Measurements from ENCODE around the gene PSMD13. TPM values are rescaled to one million over a fixed set of nuclear protein-coding genes. Genes with fewer than 3 reads are reported as not detected.
"Not testable (repeated sequence)": the region's sequence is repeated elsewhere in the genome, so short reads cannot be mapped to it uniquely, and the experiment has no call there.

PSMD13 gene
- total RNA-seq, 4 donors from 2014 or later = 69.6 to 124 (median 78.2) TPM

DNA sequence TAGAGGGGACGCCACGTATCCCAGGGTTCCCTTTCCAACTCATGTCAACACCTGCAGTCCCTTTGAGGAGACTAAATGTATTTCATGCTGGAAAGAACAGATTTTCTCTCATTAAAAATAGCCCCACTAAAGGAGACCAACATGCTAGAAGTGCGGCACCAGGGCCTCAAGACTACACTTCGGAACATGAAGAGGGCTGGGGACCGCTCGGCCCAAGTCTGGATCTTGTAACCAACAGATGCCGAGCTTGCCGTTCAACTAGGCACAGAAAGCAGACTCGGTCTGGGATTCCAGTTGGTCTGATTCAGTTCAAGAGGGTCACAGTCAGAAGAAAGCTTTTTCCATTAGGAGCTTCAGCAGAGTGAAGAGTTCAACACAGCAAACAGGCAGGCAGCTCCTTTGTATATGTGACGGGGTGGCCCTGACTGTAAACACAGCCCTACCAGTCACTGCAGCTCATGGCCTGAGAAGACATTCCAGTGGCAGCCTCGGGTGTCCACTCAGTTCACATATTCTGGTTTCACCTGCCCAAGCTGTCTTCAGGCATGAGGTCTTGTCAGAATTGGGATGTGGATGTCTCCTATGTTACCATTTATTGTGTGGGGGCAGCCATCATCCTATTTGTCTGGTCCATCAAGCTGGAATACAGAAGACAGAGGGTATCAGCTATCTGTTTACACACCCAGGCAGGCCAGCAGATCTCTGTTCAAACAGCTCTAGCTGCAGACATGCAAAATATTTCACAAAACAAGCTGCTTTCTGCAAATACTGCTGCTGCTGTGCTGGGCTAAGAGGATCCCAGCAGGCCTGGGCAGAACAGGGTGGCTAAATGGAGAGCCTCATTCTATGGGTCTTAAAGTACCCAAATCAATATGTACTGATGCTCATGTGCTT lies 20.4 kb upstream of the PSMD13 start:
- no peak for DNase-seq (ENCODE audit: low spot score)
- TF ChIP-seq, protein P1, sequence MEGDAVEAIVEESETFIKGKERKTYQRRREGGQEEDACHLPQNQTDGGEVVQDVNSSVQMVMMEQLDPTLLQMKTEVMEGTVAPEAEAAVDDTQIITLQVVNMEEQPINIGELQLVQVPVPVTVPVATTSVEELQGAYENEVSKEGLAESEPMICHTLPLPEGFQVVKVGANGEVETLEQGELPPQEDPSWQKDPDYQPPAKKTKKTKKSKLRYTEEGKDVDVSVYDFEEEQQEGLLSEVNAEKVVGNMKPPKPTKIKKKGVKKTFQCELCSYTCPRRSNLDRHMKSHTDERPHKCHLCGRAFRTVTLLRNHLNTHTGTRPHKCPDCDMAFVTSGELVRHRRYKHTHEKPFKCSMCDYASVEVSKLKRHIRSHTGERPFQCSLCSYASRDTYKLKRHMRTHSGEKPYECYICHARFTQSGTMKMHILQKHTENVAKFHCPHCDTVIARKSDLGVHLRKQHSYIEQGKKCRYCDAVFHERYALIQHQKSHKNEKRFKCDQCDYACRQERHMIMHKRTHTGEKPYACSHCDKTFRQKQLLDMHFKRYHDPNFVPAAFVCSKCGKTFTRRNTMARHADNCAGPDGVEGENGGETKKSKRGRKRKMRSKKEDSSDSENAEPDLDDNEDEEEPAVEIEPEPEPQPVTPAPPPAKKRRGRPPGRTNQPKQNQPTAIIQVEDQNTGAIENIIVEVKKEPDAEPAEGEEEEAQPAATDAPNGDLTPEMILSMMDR (IDR thresholded peaks at IDR 0.05) = no peak
- ATAC-seq (ENCODE audit: low FRiP score) = no peak

DNA sequence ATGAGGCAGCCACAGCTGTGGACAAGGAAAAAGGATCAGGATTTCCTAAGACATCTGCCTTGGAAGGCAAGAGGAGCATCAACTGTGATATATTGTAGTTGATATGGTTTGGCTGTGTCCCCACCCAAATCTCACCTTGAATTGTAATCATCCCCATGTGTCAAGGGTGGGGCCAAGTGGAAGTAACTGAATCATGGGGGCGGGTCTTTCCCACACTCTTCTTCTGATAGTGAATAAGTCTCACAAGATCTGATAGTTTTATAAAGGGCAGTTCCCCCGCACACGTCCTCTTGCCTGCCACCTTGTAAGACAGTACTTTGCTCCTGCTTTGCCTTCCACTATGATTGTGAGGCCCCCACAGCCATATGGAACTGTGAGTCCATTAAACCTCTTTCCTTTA lies 19.1 kb upstream of the PSMD13 start:
- DNase-seq (ENCODE audit: low spot score) (no peak), ATAC-seq (ENCODE audit: low FRiP score) (no peak)
- TF ChIP-seq, protein P1 (IDR thresholded peaks at IDR 0.05) = no peak

DNA sequence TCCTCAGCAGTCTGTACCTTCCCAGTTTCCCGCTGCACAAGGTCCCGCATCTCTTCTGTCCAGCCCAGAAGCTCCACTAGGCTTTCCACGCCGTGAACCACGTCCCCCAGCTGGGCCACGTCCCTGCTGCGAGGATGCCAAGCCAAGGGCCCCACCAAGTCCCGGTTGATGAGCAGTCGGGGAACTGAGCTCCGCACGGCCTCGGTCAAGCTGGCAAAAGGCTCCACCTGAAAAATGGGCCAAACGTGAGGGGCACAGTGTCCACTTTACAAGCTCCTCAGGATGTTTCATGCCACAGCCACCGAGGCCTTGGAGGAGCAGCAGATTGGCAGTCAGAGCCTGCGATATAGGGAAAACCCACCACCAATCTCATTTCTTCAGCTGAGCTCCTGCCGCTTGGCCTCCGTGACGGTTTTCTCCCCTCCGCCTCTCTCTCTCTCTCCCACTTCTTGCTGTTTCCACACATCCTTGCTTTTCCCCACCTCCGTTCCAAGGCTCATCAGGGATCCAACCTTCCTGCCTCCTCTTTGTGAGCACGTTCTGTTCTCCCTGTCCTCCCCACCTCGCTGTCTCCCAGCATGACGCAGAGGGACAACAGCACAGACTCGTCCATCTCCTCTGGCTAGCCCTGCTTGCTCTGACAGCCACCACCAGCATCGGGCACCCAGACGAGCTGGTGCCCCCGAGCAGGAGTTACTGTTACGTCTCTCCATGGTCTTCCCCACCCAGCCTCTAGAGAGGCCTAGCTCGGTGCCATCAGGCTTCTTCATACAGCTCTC lies 17.8 kb upstream of the PSMD13 start:
- no peak for DNase-seq (ENCODE audit: low spot score)
- TF ChIP-seq, protein P1 (IDR thresholded peaks at IDR 0.05) = no peak

DNA sequence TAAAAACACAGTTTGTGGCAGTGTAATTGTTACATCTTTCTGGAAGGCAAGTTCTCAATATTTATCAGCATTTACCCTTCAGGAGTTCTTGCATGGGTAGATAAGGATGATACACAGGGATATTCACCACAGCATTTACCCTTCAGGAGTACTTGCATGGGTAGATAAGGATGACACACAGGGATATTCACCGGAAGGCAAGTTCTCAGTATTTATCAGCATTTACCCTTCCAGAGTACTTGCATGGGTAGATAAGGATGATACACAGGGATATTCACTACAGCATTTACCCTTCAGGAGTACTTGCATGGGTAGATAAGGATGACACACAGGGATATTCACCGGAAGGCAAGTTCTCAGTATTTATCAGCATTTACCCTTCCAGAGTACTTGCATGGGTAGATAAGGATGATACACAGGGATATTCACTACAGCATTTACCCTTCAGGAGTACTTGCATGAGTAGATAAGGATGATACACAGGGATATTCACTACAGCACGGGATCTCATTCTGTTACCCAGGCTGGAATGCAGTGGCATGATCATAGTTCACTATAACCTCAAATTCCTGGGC lies 16.0 kb upstream of the PSMD13 start:
- not testable (repeated sequence) for ATAC-seq (ENCODE audit: low FRiP score); DNase-seq (ENCODE audit: low spot score)

More for the DNA sequence above, 17.8 kb upstream of the PSMD13 start:
- ATAC-seq (ENCODE audit: low FRiP score) = no peak

DNA sequence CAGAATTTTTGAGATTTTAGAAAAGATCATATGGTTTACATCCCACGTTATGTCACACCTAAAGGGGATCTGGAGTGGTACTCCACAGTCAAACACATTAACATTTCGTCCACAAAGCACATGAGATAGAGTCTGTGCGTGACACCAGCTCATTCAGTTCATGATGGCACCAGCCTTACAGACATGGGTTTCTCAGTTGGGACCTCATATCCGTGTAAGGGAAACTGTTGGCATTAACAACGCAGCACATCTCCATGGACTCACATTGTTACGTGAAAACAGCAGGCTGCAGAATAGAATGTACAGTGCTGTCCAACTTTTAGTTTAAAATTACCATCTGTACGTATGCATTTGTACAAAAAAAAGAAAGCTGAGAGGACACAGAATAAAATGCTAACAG lies 15.2 kb upstream of the PSMD13 start:
- ATAC-seq (ENCODE audit: low FRiP score) (no peak), DNase-seq (ENCODE audit: low spot score) (no peak)
- TF ChIP-seq, protein P1 (IDR thresholded peaks at IDR 0.05) = no peak

DNA sequence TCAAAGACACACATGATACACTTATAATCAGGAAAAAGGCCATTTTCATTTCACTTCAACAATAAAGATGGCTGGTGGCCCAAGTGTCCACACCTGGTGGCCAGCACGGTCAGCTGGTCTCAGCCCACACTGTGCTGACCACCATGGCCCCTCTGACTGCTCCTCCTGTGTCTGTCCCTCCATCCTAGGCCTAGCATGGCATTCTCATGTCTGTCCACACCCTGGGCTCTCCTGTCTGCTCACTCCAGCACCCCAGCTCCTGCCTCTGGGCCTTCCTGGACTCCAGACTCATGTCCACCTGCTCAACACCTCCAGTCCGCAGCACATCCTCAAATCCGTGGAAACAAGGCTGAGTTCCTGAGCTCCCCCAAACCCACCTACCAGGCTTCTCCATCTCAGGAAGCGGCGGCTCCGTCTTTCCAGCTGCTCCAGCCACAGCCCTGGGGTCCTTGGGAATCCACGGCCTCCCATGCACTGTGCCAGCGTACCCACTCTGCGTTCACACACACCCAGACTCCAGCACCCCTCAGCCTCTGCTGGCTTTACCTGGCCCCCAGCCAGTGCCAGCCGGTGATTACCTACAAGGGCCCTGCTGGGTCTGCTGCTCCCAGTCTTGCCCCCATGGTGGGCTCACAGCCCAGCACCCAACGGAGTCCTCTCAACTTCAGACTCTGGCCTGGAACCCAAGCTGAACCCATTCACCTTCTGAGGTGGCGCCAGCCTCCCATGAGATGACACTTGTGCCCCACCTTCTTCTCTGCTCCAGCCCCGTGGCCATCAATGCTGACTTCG lies 14.6 kb upstream of the PSMD13 start:
- ATAC-seq (ENCODE audit: low FRiP score) (peak; percentile 25), DNase-seq (ENCODE audit: low spot score) (no peak)
- TF ChIP-seq, protein P1 (IDR thresholded peaks at IDR 0.05) = no peak

Measured in omental fat pad (tissue), 4 donors.